ENCODE measurements around the gene WNT1.

The WNT1 gene

DNA sequence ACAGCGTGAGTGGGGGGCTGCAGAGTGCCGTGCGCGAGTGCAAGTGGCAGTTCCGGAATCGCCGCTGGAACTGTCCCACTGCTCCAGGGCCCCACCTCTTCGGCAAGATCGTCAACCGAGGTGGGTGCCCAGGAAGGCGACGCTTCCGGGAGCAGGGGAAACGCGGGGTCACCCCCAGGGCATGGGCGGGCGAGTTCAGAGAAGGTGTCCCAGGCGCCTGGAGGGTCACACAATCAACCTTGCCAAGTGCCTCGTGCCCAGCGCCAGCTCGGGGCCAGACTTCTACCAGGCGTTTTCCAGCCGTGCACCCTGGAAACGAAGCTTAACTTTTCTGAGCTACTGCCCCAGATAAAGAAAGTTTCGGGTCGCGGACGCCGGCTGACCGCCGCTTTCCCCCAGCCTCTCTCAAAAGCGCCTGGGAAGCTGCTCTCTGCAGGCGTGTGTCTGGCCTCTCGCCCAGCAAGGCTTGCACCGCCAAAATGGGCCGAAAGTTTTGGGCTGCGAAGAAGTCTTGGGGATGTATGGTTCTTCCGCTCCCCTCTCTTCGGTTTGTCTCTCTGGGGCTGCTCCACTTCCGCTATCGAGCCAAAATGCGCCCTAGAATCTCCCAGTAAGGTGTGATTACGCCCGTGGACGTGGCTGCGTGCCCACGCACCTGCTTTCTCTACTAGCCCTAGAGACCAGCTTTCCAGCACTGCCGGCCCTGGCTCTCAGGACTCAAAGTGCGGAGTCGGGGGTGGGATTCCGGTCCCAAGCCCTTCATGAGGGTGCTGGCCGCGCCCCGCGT lies 1.7 kb downstream of the WNT1 start:
- FAIRE-seq (no peak), DNase-seq (ENCODE audit: insufficient read length, low spot score) (no peak)

- FAIRE-seq = no peak
- no peak for DNase-seq (ENCODE audit: insufficient read length, low spot score)
These were observed 2.3 kb downstream of the WNT1 start for GRCh38 chr12:48980389-48980952.

DNA sequence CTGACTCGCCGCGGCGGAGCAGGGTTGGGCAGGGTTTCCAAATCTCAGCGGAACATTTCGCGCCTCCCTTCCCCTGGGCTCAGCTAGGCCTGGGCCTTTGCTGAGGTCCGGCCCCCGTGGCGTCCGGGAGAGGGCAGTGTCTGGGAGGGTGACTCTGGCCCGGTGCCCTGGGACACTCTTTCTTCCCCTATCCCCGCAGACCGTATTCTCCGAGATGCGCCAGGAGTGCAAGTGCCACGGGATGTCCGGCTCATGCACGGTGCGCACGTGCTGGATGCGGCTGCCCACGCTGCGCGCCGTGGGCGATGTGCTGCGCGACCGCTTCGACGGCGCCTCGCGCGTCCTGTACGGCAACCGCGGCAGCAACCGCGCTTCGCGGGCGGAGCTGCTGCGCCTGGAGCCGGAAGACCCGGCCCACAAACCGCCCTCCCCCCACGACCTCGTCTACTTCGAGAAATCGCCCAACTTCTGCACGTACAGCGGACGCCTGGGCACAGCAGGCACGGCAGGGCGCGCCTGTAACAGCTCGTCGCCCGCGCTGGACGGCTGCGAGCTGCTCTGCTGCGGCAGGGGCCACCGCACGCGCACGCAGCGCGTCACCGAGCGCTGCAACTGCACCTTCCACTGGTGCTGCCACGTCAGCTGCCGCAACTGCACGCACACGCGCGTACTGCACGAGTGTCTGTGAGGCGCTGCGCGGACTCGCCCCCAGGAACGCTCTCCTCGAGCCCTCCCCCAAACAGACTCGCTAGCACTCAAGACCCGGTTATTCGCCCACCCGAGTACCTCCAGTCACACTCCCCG lies 3.0 kb downstream of the WNT1 start:
- FAIRE-seq (no peak), DNase-seq (ENCODE audit: insufficient read length, low spot score) (no peak)

DNA sequence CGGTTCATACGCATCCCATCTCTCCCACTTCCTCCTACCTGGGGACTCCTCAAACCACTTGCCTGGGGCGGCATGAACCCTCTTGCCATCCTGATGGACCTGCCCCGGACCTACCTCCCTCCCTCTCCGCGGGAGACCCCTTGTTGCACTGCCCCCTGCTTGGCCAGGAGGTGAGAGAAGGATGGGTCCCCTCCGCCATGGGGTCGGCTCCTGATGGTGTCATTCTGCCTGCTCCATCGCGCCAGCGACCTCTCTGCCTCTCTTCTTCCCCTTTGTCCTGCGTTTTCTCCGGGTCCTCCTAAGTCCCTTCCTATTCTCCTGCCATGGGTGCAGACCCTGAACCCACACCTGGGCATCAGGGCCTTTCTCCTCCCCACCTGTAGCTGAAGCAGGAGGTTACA lies 3.6 kb downstream of the WNT1 start:
- DNase-seq (ENCODE audit: insufficient read length, low spot score) (no peak), FAIRE-seq (no peak)

- DNase-seq (ENCODE audit: insufficient read length, low spot score) (no peak), FAIRE-seq (no peak)
These were observed 4.4 kb downstream of the WNT1 start for GRCh38 chr12:48982397-48983080.

- no peak for FAIRE-seq
- DNase-seq (ENCODE audit: insufficient read length, low spot score) = no peak
These were observed 7.4 kb downstream of the WNT1 start for GRCh38 chr12:48985475-48985897.

- FAIRE-seq (no peak), DNase-seq (ENCODE audit: insufficient read length, low spot score) (no peak)
These were observed 7.8 kb downstream of the WNT1 start for GRCh38 chr12:48985901-48986300.

DNA sequence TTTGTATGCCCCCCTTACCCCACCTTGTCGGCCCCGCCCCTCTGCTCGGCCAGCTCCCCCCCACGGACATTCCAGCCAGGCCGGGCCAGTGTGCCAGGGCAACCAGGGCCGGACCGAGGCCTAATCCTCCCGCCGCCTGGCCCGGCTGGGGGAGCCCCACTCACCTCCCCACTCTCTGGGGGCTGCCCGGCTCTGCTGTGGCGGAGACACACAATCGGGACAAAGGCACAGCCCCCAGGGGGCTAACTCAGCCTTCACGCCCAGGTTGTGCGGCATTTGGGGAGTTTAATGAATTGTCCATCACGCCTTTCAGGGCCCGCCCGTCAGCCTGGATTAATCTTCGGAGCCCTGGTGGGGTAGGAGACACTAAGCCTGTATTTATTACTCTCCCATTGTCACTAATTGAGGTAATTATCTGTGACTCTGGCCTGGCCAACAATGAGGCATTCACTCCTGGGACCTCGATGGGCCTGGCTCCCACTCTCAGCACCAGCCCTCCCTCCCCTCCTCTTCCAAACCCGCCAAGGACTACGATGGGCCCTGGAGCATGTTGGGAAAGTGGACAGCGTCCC lies 8.7 kb downstream of the WNT1 start:
- DNase-seq (ENCODE audit: insufficient read length, low spot score) (no peak), FAIRE-seq (no peak)

DNA sequence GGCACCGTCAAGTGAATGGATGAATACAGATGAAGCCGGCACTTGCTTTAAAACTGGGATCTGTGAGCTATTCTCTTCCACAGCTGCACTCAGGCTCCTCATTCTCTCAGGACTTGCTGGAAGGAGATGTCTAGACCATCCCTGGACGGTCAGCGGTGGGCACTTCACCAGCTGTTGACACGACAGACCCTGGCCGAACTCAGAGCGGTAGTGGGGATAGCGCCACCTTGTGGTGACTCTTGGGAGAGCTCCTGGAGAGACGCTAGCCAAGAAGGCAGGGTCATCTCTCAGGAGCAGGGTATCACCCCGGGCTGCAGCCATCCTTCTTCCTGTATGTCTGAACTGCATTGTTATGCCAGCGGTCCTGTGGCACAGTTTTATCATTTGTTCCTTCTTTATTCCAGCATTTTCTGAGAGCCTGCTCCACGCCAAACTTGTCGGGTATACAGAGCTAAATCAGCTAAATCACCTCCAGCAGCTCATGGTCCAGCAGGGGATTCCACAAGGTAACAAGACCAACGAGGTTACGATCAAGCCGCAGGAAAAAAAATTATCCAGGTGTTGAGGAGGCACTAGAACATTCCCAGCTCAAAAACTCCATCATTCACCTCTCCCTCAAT lies 10.0 kb downstream of the WNT1 start:
- peak; percentile 81 for FAIRE-seq

DNA sequence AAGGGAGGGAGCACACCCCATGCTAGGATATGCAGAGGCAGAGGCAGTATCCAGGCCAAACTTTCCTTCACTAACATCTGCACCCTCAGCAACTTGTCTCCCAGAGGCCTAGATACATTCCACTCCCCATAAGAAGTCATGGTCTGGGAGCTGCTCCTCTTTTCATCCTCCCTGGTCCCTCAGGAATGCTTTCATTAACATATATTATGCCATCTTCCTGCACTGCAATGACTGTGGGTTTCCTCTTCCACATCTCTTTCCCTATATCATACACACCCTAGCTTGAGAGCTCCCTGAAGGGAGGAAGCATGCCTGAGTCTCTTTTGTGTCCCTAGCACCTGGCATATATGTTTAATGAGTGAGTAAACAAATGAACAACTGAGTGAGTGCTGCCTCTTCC lies 12.4 kb downstream of the WNT1 start:
- DNase-seq (ENCODE audit: insufficient read length, low spot score) (no peak), FAIRE-seq (no peak)

More for the DNA sequence above, 10.0 kb downstream of the WNT1 start:
- DNase-seq (ENCODE audit: insufficient read length, low spot score) = peak; percentile 78

- no peak for FAIRE-seq
- no peak for DNase-seq (ENCODE audit: insufficient read length, low spot score)
These were observed 13.3 kb downstream of the WNT1 start for GRCh38 chr12:48991247-48992050.

DNA sequence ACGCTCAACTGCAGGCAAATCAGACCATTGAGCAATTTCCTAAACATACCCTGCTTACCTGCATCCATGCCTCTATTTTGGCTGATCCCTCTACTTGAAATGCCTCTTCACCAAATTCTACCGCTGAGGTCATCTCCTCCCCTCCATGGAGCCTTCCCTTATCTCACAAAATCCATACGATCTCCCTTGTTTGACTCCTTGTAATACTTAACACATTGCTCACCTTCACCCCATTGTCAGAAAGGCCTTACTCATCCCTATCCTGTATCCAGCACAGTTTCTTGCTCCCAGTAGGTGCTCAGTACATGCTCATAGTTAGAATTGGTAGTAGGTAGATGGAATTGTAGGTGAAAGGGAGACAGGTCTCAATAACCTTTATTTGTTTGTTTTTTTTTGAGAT lies 15.7 kb downstream of the WNT1 start:
- DNase-seq (ENCODE audit: insufficient read length, low spot score) = no peak
- FAIRE-seq = no peak

DNA sequence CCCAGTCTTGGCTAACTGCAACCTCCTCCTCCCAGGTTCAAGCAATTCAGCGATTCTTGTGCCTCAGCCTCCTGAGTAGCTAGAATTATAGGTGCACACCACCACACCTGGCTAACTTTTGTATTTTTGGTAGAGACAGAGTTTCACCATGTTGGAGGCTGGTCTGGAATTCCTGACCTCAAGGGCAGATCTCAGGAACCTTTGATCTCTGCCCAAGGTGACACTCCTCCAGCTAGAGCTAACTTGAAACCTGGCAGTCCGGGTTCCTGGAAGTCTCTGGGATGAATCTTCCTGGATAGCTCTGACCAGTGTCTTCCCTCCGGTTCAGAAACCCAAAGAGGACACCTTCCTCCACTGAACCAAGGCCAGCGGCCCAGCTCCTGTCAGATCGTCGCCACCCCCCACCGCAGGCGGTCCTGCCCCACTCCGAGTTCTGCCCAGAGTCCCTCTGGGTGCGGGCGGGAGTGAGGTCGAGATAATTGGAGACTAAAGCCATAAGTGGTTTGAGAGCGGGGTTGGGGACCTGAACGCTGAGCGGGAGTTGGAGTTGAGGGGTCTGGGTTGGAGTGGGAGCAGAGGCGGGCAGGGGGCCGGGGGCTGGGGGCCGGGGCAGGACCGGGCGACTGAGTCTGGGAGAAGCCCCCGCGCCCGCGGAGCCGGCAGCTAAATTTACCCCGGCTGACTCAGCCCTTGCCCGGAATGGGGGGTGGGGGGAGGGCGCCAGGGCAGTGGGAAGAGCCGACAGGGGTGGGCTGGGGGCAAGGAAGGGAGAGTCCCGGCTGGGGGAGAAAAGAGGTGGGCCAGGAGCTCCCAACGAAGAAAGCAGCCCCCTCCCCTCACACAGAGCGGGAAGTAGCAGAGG lies 16.3 kb downstream of the WNT1 start:
- DNase-seq (ENCODE audit: insufficient read length, low spot score) (no peak), FAIRE-seq (no peak)

- FAIRE-seq (peak; percentile 36), DNase-seq (ENCODE audit: insufficient read length, low spot score) (peak; percentile 97)
These were observed 17.2 kb downstream of the WNT1 start for GRCh38 chr12:48995086-48995879.

DNA sequence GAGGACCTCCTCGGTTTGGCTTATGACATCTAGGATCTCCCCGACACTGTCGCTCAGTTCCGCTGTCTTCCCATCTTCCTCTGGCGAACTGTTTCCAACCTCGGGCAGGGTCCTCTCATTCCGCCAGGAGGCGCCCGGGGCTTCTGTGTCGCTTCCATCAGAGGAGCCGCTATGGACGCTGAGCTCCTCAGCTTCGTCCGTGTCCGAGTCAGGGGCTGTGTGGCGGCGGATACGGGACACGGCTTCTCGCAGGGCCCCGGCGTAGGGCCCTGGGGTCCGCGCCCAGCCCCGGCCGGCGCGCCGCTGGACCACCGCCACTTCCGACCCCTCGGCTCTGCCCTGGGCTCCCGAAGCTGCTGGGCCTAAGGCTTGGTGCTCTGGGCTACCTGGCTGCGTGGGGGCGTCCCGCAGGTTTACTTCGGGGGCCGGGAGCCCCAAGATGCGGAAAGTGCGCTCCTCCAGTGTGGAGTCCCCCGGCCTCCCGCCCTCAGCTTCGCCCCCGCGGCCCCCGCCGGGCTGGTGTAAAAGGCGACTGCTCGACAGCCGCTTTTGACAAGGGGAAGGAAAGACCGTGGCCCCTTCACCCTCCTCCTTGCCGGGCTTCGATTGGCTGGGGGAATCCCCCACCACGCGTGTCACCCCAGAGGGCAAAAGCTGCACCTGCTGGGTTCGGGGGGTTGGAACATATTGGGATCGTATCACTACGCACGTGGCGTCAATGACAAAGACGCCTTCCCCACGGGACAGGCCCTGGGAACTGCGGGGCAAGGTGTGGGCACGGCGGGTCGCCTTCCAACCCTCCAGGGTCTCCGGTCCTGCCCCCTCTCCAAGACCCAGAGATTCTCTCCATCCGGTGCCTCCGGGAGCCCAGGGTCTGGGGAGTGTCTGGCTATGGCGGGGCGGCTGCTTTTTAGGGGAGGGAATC lies 18.9 kb downstream of the WNT1 start:
- DNase-seq (ENCODE audit: insufficient read length, low spot score) = no peak
- no peak for FAIRE-seq

DNA sequence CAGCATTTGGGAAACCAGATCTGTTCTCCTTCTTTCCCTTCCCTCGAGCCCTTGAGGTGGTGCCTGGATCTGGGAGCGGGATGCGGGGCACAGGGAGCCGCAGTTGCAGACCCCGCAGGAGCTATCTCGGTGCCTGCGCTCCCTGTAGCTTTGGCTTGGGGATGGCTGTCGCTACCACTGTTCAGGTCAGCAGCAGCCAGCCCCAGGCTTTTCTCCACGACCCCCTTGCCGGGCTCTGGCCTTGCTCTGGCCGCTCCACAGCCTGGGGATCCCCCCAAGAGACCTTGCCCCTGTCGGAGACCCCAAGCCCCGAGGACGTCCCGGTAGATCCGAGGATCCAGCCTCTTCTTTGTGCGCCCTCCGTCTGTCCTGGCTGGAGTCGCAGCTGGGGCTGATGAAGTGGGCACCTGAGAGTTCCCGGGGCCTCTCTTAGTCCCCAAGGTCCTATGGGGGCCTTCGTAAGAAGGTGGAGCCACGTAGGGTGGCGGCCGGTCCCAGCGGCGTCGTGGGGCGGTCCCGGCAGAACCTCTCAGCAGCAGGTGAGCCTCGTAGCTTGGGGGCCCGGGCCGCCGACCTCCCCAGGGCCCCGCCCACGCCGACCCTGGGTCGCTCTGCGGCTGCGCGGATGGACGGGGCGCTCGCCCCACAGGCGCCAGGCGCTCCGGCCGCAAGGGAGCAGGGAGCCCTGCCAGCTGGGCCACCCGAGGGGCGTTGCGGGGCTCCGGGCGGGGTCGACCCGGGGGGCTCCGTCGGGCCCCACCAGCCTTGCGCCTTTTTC lies 19.8 kb downstream of the WNT1 start:
- no peak for DNase-seq (ENCODE audit: insufficient read length, low spot score)

More for the DNA sequence above, 19.8 kb downstream of the WNT1 start:
- FAIRE-seq = no peak
